ENCODE data around the gene SSRP1.
A peak's percentile ranks its signal among the peaks of the same experiment; 100 is the strongest.

- TF ChIP-seq MYNN (CRISPR knock-in tag; IDR thresholded peaks at IDR 0.05; ENCODE audit: low read depth) (no peak), ZNF12 (CRISPR knock-in tag; IDR thresholded peaks at IDR 0.05) (no peak), CTCF (CRISPR knock-in tag; IDR thresholded peaks at IDR 0.05) (peak; percentile 83), KDM1A (CRISPR knock-in tag; IDR thresholded peaks at IDR 0.05) (no peak), CEBPG (CRISPR knock-in tag; IDR thresholded peaks at IDR 0.05) (no peak)
- TF ChIP-seq, protein P1, sequence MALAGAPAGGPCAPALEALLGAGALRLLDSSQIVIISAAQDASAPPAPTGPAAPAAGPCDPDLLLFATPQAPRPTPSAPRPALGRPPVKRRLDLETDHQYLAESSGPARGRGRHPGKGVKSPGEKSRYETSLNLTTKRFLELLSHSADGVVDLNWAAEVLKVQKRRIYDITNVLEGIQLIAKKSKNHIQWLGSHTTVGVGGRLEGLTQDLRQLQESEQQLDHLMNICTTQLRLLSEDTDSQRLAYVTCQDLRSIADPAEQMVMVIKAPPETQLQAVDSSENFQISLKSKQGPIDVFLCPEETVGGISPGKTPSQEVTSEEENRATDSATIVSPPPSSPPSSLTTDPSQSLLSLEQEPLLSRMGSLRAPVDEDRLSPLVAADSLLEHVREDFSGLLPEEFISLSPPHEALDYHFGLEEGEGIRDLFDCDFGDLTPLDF (CRISPR knock-in tag; IDR thresholded peaks at IDR 0.05) = no peak
Observed at GRCh38 chr11:57340039-57340615, 4.4 kb upstream of the SSRP1 start.

Data from HepG2 (cell line).